Measurements from ENCODE around the gene ZSCAN5A.
"Not testable (repeated sequence)": the region's sequence is repeated elsewhere in the genome, so short reads cannot be mapped to it uniquely, and the experiment has no call there.

The ZSCAN5A gene

DNA sequence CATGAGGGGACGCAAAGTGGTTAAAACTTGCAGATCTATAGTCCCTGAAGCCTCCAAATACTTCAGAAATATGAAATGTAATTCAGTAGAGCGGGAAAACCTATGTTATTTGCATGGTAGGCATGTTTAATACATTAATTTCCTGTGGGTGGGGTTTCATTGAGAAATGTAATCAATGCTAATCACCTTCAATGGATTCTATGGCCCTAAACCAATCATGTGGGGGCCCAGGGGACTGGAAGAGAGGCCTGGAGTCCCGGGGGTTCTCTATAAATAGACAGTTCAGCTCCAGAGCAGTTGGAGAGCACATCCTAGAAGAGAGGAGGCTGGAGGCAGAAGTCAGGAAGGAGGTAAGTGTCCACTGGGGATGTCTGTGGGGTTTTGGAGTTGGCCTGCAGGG, 112.7 kb downstream of the ZSCAN5A start, which contains the start of gene ZSCAN5C:
Gene ZSCAN5C, plus strand, starts transcription at position 301 of the 400 bp plus-strand sequence. CDS start 3,641 bp downstream, outside the sequence.
- no peak for DNase-seq

DNA sequence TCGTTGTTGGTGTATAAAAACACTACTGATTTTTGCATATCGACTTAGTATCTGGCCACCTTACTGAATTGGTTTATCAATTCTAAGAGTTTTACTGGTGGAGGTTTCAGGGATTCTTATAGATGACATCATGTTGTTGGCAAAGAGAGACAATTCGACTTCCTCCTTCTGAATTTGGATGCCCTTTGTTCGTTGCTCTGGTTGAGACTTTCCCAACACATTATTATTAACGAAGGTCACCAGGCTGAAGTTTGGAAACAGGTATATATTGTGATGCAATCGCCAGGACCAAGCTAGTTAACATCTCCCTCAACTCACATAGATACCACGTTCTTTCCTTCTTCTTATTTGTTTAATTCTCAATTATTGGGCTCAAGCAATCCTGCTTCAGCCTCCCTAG, 115.0 kb downstream of the ZSCAN5A start:
- DNase-seq: no peak

DNA sequence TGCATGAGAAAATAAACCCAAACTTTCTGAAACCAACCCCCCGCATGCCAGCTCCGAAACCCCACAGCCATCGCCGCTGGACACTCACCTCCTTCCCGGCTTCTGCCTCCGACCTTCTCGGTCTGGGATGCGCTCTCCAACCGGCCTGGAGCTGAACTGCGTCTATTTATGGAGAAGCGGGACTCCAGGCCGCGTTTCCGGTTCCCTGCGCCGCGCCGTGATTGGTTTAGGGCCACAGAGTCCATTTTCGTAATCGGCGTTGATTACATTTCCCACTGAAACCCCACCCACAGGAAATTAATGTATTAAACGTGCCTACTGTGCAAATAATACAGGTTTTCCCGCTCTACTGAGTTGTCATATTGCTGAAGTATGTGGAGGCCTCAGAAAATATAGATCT, 117.0 kb downstream of the ZSCAN5A start, which contains the start of gene ZSCAN5B:
Gene ZSCAN5B, minus strand, starts transcription at position 138 of the 400 bp plus-strand sequence. CDS start 4,731 bp downstream, outside the sequence.
- not testable (repeated sequence) for DNase-seq

DNA sequence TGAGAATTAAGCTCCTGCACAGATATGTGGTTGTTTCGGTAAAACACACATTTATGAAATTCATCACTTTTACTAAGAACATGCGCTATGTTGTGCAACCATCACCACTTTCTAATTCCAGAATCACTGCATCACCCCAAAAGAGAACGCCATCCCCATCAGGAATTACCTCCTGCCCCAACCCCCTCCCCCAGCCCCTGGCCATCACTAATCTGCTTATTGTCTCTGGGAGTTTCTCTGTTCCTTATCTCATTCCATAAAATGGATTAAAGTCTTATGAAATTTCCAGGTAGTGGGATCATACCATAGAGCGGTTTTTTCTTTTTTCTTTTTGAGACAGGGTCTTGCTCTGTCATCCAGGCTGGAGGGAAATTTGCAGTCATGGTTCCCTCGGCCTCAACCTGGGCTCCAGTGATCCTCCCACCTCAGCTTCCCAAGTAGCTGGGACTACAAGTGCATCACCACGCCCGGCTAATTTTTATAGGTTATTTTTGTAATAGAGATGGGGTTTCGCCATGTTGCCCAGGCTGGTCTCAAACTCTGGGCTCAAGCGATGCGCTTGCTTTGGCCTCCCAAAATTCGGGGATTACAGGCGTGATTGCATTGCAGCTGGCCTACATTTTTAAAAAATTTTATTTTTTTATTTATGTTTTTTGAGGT, 120.5 kb downstream of the ZSCAN5A start:
- DNase-seq: no peak

DNA sequence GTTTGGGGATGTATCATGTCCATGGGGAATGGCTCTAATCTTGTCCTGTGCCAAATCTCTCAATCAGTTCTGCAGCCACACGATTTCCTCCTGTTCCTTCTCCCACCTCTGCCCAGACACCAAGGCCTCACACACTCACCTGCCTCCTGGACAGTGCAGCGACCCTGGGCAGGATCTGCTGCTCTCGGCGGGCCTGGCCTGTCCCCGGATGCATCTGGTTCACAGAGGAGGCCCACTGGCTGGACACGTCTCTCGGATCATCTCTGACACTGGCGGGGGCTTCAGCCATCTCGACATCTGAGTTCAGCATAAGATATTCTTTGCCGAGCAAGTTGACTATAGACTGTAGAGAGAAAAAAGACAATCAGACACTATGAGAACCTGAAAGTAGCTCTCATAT, 122.9 kb downstream of the ZSCAN5A start:
- DNase-seq: no peak

DNA sequence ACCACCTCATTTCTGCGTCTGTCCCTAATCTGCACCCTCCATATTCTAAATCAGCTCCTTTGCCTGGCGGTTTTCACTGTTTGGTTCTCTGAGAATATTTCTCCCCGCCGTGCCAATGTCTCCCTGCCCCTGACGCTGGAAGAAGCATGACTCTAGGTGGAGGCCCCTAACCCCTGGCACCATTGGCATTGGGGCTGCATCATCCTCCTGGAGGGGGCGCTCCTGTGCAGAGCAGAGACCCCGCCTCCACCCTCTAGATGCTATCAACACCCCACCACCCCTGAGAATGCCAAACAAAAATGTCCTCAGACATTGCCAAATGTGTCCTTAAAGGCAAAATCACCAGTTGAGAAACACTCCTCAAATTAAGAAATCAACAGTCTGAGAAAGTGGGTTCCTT, 123.5 kb downstream of the ZSCAN5A start:
- DNase-seq: no peak

DNA sequence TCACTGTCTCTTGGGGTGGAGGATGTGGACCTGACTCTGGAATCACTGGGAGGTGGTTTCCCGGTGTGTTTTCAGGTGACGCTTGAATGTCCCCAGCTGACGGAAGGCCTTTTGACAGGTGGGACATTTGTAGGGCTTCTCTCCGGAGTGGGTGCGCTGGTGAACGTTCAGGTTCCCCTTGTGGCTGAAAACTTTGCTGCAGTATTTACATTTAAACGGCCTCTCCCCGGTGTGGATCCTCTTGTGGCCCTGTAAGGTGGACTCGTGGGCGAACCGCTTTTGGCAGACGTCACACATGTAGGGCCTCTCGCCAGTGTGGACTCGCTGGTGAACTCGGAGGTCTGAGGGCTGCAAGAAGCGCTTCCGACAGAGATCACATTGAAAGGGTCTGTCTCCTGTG, 124.9 kb downstream of the ZSCAN5A start:
- DNase-seq: no peak

DNA sequence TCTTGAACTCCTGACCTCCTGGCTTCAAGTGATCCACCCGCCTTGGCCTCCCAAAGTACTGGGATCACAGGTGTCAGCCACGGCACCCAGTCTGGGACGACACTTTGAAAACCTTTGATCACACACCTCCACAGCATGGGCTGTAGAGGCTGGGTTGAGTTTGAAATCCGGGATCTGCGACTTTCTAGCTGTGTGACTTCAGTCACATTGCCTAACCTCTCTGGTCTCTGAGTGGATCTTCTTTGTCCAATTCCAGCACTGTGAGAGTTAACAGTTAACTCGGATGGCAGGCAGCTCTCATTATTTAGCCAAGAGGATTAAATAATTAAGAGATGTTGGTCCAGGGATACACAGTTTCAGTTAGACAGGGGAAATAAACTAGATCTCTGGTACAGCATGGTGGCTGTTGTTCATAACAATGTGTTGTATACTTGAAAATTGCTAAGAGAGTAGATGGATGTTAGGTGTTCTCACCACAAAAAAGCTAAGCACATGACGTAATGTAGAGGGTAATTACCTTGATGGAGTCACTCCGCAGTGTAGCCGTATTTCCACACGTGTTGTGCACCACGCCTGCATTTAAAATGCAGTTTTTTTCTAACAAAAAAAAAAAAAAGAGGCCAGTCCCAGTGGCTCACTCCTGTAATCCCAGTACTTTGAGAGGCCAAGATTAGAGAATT, 136.9 kb downstream of the ZSCAN5A start:
- DNase-seq: no peak

DNA sequence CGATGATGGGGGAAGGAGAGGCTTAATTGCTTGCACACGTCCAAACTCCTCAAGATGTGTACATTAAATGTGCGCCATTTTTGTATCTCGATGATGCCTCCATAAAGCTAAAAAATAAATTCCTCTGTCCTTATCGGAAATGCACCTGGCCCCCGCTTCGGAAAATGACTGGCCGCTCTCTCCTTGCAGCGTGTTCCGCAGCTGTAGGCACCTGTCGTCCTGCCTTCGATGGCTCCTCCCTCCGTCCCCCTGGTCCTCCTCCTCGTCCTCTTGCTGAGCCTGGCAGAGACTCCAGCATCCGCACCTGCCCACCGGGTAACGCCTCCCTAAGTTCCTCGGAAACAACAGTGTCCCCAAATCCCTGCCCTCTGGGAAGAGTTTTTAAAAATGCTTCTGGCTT, 137.8 kb downstream of the ZSCAN5A start:
- DNase-seq: no peak

DNA sequence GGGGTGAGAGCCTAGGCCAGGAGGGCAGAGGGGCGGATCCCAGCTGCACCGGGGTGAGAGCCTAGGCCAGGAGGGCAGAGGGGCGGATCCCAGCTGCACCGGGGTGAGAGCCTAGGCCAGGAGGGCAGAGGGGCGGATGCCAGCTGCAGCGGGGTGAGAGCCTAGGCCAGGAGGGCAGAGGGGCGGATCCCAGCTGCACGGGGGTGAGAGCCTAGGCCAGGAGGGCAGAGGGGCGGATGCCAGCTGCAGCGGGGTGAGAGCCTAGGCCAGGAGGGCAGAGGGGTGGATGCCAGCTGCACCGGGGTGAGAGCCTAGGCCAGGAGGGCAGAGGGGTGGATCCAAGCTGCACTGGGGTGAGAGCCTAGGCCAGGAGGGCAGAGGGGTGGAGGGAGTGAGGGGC, 138.3 kb downstream of the ZSCAN5A start:
- not testable (repeated sequence) for DNase-seq

DNA sequence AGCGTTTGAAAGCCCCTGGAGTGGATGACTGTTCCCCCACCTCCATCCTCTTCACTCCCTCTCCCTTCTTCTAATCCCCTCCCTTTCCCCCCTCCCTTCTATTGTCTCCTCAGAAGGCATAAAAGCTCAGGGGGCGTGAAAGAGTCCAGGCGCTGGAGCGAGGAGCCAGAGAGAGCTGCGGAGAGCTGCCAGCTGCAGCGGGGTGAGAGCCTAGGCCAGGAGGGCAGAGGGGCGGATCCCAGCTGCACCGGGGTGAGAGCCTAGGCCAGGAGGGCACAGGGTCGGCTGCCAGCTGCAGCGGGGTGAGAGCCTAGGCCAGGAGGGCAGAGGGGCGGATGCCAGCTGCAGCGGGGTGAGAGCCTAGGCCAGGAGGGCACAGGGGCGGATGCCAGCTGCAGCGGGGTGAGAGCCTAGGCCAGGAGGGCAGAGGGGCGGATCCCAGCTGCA, 138.8 kb downstream of the ZSCAN5A start, which contains the start of gene GALP:
Gene GALP, plus strand, starts transcription at position 148 of the 447 bp plus-strand sequence. CDS start 1,101 bp downstream, outside the sequence.
- not testable (repeated sequence) for DNase-seq

DNA sequence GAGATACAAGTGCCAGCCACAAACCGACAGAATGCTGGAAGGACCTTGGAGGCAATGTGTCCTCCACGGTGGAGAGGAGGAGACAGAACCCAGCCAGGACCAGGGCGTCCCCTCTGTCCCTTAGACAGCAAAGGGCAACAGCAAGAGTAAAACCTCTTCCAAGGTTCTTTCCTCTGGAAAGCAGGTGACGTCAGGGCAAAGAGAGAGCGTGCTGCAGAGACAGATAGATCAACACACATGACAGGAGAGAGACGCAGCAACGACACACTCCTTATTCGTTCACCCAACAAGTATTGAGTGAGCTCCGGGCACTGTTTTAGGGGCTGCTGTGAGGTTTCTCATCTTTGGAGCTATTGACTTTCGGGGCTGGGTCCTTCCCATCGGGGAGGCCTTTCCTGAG, 140.1 kb downstream of the ZSCAN5A start:
- no peak for DNase-seq

DNA sequence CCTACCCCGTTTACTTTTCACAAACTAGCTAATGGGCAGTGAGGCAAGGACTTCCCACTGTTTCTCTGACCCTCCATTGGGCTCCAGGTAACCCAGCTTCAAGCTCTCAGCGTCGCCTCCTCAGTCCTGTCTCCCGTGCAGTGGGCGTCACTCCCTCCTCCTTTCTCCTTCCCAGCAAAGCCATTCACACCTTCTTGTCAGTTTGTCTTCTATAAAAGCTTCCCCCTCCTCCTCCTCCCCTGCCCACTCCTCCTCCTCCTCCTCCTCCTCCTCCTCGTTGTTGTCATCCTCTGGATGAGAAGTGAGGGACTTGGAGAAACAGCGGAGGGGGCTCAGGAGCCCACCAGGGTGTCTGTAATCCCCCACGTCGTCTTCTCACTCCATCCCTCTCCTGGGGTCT, 140.6 kb downstream of the ZSCAN5A start:
- no peak for DNase-seq

Measured in fibroblast of skin of abdomen (primary cell).